Astrocyte of the cerebellum (primary cell): Measurements from ENCODE around the gene NOTCH4.
A peak's percentile ranks its signal among the peaks of the same experiment; 100 is the strongest.
"Not testable (repeated sequence)": the region's sequence is repeated elsewhere in the genome, so short reads cannot be mapped to it uniquely, and the experiment has no call there.

Experiments used
- DNase-seq: peaks from one replicate; pipeline ENCODE4 v3.0.0-alpha.2; 2011; ENCODE audit warnings: low read depth
- H3K4me3 ChIP-seq: 2 replicates; pipeline ENCODE4 v1.5.1; 2011; ENCODE audit warnings: mild to moderate bottlenecking, low read depth, low read length, moderate library complexity
- CTCF ChIP-seq: IDR thresholded peaks from 2 replicates; pipeline ENCODE4 v1.5.1; 2012; ENCODE audit warnings: low read length, low read depth, moderate library complexity, mild to moderate bottlenecking; ENCODE audit errors: missing control alignments
- in situ Hi-C: cut with HindIII; loops from 2 replicates; pipeline ENCODE4 v1.10.0; 2017; ENCODE audit warnings: low sequenced_read_pairs

The NOTCH4 gene

GRCh38 chr6:32189742-32190053 lies 34.2 kb downstream of the NOTCH4 start:
- H3K4me3 ChIP-seq = peak overlapping the region; percentile 74
- in situ Hi-C loops = loop anchor here (10.0 kb wide), 1 partner anchor 65 kb away; the partner anchor contains the start of gene ATF6B
- TF ChIP-seq CTCF = no peak
- no peak for DNase-seq

- in situ Hi-C loops = loop anchor here (10.0 kb wide), 1 partner anchor 64 kb away; the partner anchor contains the start of gene ATF6B
- H3K4me3 ChIP-seq = peak overlapping the region; percentile 74
- no peak for TF ChIP-seq CTCF
- no peak for DNase-seq
These were observed 34.7 kb downstream of the NOTCH4 start for GRCh38 chr6:32189069-32189741.

GRCh38 chr6:32188381-32189068 lies 35.3 kb downstream of the NOTCH4 start:
- in situ Hi-C loops = loop anchor here (10.0 kb wide), 1 partner anchor 64 kb away; the partner anchor contains the start of gene ATF6B
- TF ChIP-seq CTCF = no peak
- DNase-seq = no peak
- peak overlapping the region; percentile 74 for H3K4me3 ChIP-seq

GRCh38 chr6:32187725-32188380 lies 36.0 kb downstream of the NOTCH4 start:
- H3K4me3 ChIP-seq = peak overlapping the region; percentile 74
- in situ Hi-C loops = loop anchor here (10.0 kb wide), 1 partner anchor 63 kb away; the partner anchor contains the start of gene ATF6B
- DNase-seq = not testable (repeated sequence)

GRCh38 chr6:32187009-32187709 lies 36.7 kb downstream of the NOTCH4 start:
- DNase-seq = no peak
- in situ Hi-C loops = loop anchor here (10.0 kb wide), 1 partner anchor 62 kb away; the partner anchor contains the start of gene ATF6B
- no peak for TF ChIP-seq CTCF
- H3K4me3 ChIP-seq = no peak overlapping the region

DNA sequence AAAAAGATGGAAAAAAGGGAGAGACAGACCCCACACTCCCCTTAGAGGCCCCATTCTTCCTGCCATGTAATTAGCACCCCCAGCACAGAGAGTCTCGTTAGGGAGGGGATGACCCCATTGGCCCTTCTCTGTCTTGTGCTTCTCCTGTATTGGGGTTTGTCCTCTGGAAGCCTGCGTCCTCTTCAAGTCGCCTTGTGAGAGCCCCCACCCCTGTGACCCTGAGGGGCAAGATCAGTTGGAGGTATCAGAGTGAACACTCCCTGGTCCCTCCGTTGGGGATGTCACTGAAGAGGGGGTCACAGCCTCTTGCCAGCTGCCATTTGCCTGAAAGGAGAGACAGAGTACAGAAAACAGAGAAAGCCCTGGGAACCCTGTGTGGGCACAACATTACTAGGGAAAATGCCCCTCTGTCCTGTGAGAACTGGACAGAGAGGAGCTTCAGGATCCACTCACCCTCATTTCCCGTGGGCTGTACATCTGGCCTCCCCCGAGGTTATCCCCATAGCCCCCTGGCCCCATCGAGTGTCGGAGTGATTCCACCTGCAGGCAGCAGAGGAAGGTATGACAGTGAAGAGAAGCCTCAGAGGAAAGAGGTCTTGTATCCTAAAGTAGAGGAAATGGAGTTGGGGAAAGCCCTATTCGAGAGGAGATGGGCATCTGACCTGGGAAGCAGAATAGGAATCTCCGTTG lies 37.6 kb downstream of the NOTCH4 start:
- in situ Hi-C loops = loop anchor here (10.0 kb wide), 1 partner anchor 61 kb away; the partner anchor contains the start of gene ATF6B
- not testable (repeated sequence) for DNase-seq, H3K4me3 ChIP-seq

- in situ Hi-C loops = loop anchor here (10.0 kb wide), 1 partner anchor 61 kb away; the partner anchor contains the start of gene ATF6B
- DNase-seq = peak; percentile 31
- not testable (repeated sequence) for H3K4me3 ChIP-seq
These were observed 38.2 kb downstream of the NOTCH4 start for GRCh38 chr6:32185681-32186131.
